HepG2 (cell line): ENCODE results near the gene TCEA3. TPM values are rescaled to one million over a fixed set of nuclear protein-coding genes. Genes with fewer than 3 reads are reported as not detected.

Experiments
- ATAC-seq: fragments of 200-7000 bp; cut with Tn5 transposase; 3 replicates; pipeline ENCODE4 v1.9.1; 2020; ENCODE audit warnings: mild to moderate bottlenecking, moderate library complexity
- BruUV-seq: library from RNA; stranded (reverse); fragments of 400-500 nt; replicated peaks from 2 replicates; lab custom pipeline; 2021; lab: Mats Ljungman, UMichigan
- CTCF ChIA-PET: fragments of 300-600 bp; formaldehyde crosslinking; extraction: SDS; loops from one replicate; lab custom pipeline; 2021; ENCODE audit warnings: low total read pairs, inconsistent platforms, low intra/inter-chr PET ratio; lab: Yijun Ruan, JAX
- POLR2A ChIA-PET: fragments of 350-600 bp; sonication (Branson Sonifier 250); formaldehyde crosslinking; loops from one replicate; lab custom pipeline; 2020; ENCODE audit warnings: antibody characterized with exemption, inconsistent platforms; lab: Yijun Ruan, JAX
- DNase-seq: peaks from one replicate; pipeline ENCODE4 v3.0.0-alpha.2; 2015; ENCODE audit warnings: low spot score
- FAIRE-seq: peaks from 3 replicates; lab custom pipeline; 2011; peaks lifted over from hg19 to GRCh38; lab: Jason Lieb, UNC
- H2AFZ ChIP-seq: one replicate; pipeline ENCODE4 v1.6.1; 2011; ENCODE audit warnings: low read length, inconsistent platforms
- H3K27ac ChIP-seq: fragments of 300-600 bp; 3 replicates; pipeline ENCODE4 v1.8.0; 2011; ENCODE audit warnings: mixed run types, mild to moderate bottlenecking, mixed read lengths, low read length, inconsistent platforms; ENCODE audit not compliant: insufficient read depth; ENCODE audit errors: extremely low read length
- H3K27me3 ChIP-seq, 2 experiments: fragments of 200-600 bp in 1 of 2; 2 replicates in 1 of 2; 3 replicates in 1 of 2; pipeline versions ENCODE4 v1.6.0 to v1.8.0; 2011; ENCODE audit warnings: low read length in 2 of 2, mild to moderate bottlenecking in 2 of 2, moderate library complexity in 2 of 2, inconsistent platforms in 1 of 2; ENCODE audit not compliant: insufficient read depth in 2 of 2, control insufficient read depth in 1 of 2
- H3K36me3 ChIP-seq, 2 experiments: fragments of 200-600 bp in 1 of 2; replicated peaks in 1 of 2; 2 replicates in 1 of 2; 3 replicates in 1 of 2; pipeline versions ENCODE4 v1.5.1 to v1.8.0; 2011; ENCODE audit warnings: low read length in 2 of 2, inconsistent platforms in 1 of 2; ENCODE audit not compliant: insufficient read depth in 2 of 2, control insufficient read depth in 1 of 2
- H3K4me1 ChIP-seq: 2 replicates; pipeline ENCODE4 v1.5.1; 2012; ENCODE audit warnings: low read length, inconsistent platforms; ENCODE audit not compliant: insufficient read depth
- H3K4me2 ChIP-seq: 2 replicates; pipeline ENCODE4 v1.6.0; 2011; ENCODE audit warnings: low read depth, low read length, inconsistent platforms
- H3K4me3 ChIP-seq, 3 experiments: fragments of 200-600 bp in 1 of 3; sonication (generic), shearing (Covaris generic) in 1 of 3; replicated peaks in 1 of 3; 2 replicates each; pipeline ENCODE4 v1.5.1; 2011 to 2016; ENCODE audit warnings: low read length in 3 of 3, inconsistent platforms in 2 of 3, low read depth in 2 of 3, mild to moderate bottlenecking in 2 of 3, control low read depth in 1 of 3, mixed read lengths in 1 of 3; ENCODE audit not compliant: insufficient read depth in 1 of 3
- H3K79me2 ChIP-seq: one replicate; pipeline ENCODE4 v1.6.1; 2011; ENCODE audit warnings: low read length, inconsistent platforms; ENCODE audit not compliant: insufficient read depth
- H3K9ac ChIP-seq: 2 replicates; pipeline ENCODE4 v1.6.0; 2011; ENCODE audit warnings: mild to moderate bottlenecking, low read depth, low read length, inconsistent platforms; ENCODE audit not compliant: insufficient read depth
- H3K9me3 ChIP-seq: 2 replicates; pipeline ENCODE4 v1.5.1; 2012; ENCODE audit warnings: mild to moderate bottlenecking, low read length
- H4K20me1 ChIP-seq: 2 replicates; pipeline ENCODE4 v1.6.0; 2011; ENCODE audit warnings: inconsistent platforms, mild to moderate bottlenecking, low read length, moderate library complexity; ENCODE audit not compliant: insufficient read depth
- MBNL3 ChIP-seq: fragments of 250-450 bp; sonication (Bioruptor Pico); conservative IDR thresholded peaks from 2 replicates; pipeline ENCODE4 v1.8.0; 2022; ENCODE audit warnings: mild to moderate bottlenecking, inconsistent platforms
- ZKSCAN1 ChIP-seq: fragments of 150-350 bp; IDR thresholded peaks from 2 replicates; pipeline ENCODE4 v1.6.1; 2014; ENCODE audit warnings: low read length
- ZNF263 ChIP-seq: sonication (generic); formaldehyde crosslinking; IDR thresholded peaks from 2 replicates; pipeline ENCODE4 v1.4.0; 2020; ENCODE audit warnings: missing genetic modification reagents
- ZNF841 ChIP-seq: sonication (generic); formaldehyde crosslinking; IDR thresholded peaks from 2 replicates; pipeline ENCODE4 v1.8.1; 2023; ENCODE audit warnings: missing genetic modification reagents, borderline replicate concordance
- WGBS: methylation state at CpG from one replicate; pipeline ENCODE4 v1.1.6; 2017; ENCODE audit warnings: low lambda C conversion rate; 5-methylcytosine and 5-hydroxymethylcytosine counted together
- in situ Hi-C: cut with HindIII; loops from 2 replicates; pipeline ENCODE4 v1.10.0; 2017; ENCODE audit warnings: low pct_unique_long_range_greater_than_20kb; ENCODE audit not compliant: extremely low pct_ligation_motif_present
- intact Hi-C: fragments of 100-400 bp; cut with micrococcal nuclease; formaldehyde crosslinking; loops from one replicate; pipeline ENCODE4 v1.10.0; 2022; ENCODE audit not compliant: unreplicated experiment
- polyA plus RNA-seq, 8 experiments: library from polyadenylated mRNA; depleted of rRNA in 3 of 8; stranded (reverse) in 7 of 8; unstranded in 1 of 8; fragments of >200 nt; fragmentation: Illumina TruSeq in 4 of 8; extraction: Trizol in 4 of 8; gene quantifications; 2 replicates each; pipeline versions ENCODE4 v1.2.1 to v1.2.3, GENCODE V29; 2011 to 2016; ENCODE audit warnings: low read depth in 4 of 8, missing spikeins in 1 of 8, mixed read lengths in 1 of 8; ENCODE audit not compliant: insufficient read depth in 1 of 8
- total RNA-seq, 5 experiments: library from RNA; depleted of rRNA; stranded (reverse); fragments of >200 nt; fragmentation: Illumina TruSeq; extraction: Trizol; gene quantifications; 2 replicates each; pipeline ENCODE4 v1.2.3, GENCODE V29; 2016; ENCODE audit warnings: low read depth in 1 of 5

TCEA3 gene
- total and polyA plus RNA-seq, 2 of the 13 experiments (the other 11 are each of a cell fraction or from before 2014, with no cell fraction given) = 55.5 to 84.6 TPM

GRCh38 chr1:23371987-23372880, 52.3 kb downstream of the TCEA3 start:
- H3K9me3 ChIP-seq = no peaks in the 10 kb centered on the region
- no peak overlapping the region for H3K4me3 ChIP-seq
- no peaks in the 10 kb centered on the region for H3K36me3 ChIP-seq
- H3K27me3 ChIP-seq = no peaks in the 10 kb centered on the region; a peak in 1 of 5 replicates
- H2AFZ ChIP-seq = no peak overlapping the region
- ChIA-PET CTCF (no interaction called here), POLR2A (interaction anchor here (0.6 kb wide), 1 partner anchor 159 kb away, joined by 3 read pairs; the partner anchor contains the start of gene E2F2)
- intact Hi-C loops (no loop called here), in situ Hi-C loops (no loop called here)
- H3K27ac ChIP-seq = no peak overlapping the region
- FAIRE-seq = no peak
- TF ChIP-seq ZNF841 (CRISPR knock-in tag) (no peak), ZNF263 (CRISPR knock-in tag) (0 out of 2 replicates have a peak, but pooled peaks have one; percentile 23)
- peaks cover 22% of the 10 kb centered on the region for H3K79me2 ChIP-seq
- no peaks in the 10 kb centered on the region for H4K20me1 ChIP-seq
- WGBS = 90% methylated on average over 13 of the region's 13 CpGs
- peaks cover 53% of the 10 kb centered on the region for H3K4me1 ChIP-seq
- H3K4me2 ChIP-seq = no peak overlapping the region
- no peak for DNase-seq
- ATAC-seq = no peak
- no peak overlapping the region for H3K9ac ChIP-seq
- BruUV-seq = no TSS peak

GRCh38 chr1:23370709-23371584, 53.6 kb downstream of the TCEA3 start:
- peak overlapping the region; percentile 96; the same call in 1 of the 2 replicates for H3K9ac ChIP-seq
- CTCF ChIA-PET = no interaction called here
- intact Hi-C loops = no loop called here
- no peak overlapping the region for H2AFZ ChIP-seq
- BruUV-seq = no TSS peak
- peaks cover 29% of the 10 kb centered on the region for H3K79me2 ChIP-seq
- no peaks in the 10 kb centered on the region for H3K9me3 ChIP-seq
- H3K4me1 ChIP-seq = peaks cover 53% of the 10 kb centered on the region
- TF ChIP-seq ZKSCAN1 (peak; percentile 66; the same call in 1 of the 2 replicates), MBNL3 (CRISPR knock-in tag) (no peak)
- TF ChIP-seq, all 625 proteins: peak for 1
- in situ Hi-C loops = no loop called here
- H3K4me2 ChIP-seq = peak overlapping the region; percentile 97
- POLR2A ChIA-PET = no interaction called here
- FAIRE-seq (no peak), DNase-seq (no peak), ATAC-seq (no peak)
- 85% methylated on average over 11 of the region's 13 CpGs for WGBS
- H3K27ac ChIP-seq = no peak overlapping the region
- no peaks in the 10 kb centered on the region for H3K36me3 ChIP-seq
- no peaks in the 10 kb centered on the region for H4K20me1 ChIP-seq
- H3K27me3 ChIP-seq = no peaks in the 10 kb centered on the region; a peak in 1 of 5 replicates
- H3K4me3 ChIP-seq = no peak overlapping the region
